Embryonic facial prominence (tissue), 1 donor: Measurements from ENCODE around the gene GNAO1.

Source experiments
- DNase-seq: peaks from one replicate; pipeline ENCODE4 v3.0.0-alpha.2; 2016; ENCODE audit errors: extremely low spot score

GNAO1 gene

DNA sequence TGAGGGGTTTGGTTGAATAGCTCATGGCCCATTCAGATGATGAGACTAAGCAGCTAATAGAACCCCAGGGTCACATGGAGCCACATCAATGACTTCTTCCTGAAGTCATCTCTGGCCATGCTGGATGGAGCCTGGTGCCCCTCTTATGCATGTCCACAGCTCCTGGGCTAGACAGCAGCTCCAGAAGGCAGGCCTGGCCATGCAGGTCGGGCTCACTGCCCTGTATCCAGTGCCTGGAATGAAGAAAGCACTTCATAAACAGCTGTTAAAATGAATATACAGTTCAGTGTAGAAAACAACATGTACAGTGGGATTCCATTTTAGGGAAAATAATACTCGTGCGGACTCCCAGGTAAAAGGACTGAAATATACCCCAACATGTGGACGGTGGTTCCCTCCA, 73.9 kb downstream of the GNAO1 start:
- no peak for DNase-seq

DNA sequence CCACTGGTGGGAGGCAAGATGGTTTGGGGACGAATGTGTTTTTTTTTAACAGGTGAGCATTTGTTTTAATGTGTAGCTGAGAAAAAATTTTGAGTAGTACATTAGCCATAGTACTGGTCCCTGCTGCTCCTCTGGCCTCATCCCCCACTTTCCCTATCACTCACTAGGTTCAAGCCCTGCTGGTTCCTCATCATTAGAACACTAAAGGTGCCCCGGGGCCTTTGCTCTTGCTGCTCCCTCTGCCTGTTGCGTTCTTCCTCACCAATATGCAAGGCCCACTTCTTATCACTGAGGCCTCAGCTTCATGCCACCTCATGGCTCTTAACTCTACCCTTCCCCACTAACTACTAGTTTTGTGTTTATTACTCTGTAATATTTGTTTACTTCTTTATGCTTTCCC, 74.5 kb downstream of the GNAO1 start:
- DNase-seq: no peak

DNA sequence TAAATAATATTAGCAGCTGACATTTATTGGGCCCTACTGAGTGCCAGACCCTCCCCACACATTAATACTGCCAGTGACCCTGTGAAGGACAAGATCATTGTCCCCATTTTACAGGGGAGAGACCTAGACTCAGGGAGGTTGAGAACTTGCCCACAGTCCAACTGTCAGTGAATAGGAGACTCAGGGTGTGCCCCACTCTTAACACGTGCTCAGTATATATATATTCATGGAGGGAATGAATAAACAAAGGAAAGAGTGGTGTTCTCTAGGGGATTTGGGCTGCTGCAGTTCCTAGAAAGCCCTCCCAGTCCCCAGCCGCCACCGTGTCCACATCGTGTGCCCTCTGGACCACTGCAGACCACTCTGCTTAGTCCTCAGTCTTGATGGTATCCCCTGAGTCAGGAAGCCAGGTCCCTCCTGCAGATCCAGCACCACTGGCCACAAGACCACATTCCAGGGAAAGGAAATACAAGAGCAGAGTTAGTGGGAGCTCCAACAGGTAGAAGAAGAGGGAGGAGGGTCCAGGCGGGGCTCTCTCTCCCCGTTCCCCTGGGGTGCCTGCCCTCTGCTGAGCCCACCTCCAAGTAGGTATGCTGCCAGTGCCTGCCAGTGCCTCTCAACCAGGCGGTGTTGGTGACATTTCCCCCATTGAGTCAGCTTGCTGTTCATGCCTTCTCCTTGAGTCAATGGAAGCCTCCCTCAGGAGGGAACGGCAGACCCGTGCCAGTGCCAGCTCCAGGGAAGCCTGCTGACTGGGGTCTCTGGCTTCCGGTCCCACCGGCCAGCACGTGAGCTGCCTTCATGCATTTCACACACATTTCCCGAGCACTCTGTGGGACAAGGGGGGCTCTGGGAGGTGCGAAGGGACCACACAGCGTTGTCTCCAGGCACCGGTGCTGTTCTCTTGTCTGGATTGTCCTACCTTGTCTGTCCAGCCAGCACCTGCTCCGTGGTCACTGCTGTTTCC, 75.6 kb downstream of the GNAO1 start:
- no peak for DNase-seq

DNA sequence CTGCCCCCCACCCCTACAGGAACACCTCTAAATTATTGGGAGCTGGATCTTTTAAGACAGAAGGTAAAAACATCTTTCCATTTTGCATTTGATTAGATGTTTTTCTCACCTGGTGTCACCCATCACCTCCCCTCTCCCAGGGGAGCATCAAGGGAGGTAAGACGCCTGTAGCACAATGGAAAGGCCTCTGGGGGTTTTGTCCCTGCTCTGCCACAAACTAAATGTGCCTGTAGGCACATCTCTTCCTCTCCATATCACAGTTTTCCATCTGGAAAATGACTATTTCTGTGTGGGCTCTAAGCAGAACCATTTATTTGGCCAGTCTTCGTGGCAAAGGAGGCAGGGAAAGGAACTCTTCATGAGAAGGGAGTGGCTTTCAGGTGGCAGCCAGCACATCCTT, 76.6 kb downstream of the GNAO1 start:
- no peak for DNase-seq

GRCh38 chr16:56268799-56269198, 77.5 kb downstream of the GNAO1 start:
- no peak for DNase-seq

GRCh38 chr16:56269281-56269680, 78.0 kb downstream of the GNAO1 start:
- no peak for DNase-seq

DNA sequence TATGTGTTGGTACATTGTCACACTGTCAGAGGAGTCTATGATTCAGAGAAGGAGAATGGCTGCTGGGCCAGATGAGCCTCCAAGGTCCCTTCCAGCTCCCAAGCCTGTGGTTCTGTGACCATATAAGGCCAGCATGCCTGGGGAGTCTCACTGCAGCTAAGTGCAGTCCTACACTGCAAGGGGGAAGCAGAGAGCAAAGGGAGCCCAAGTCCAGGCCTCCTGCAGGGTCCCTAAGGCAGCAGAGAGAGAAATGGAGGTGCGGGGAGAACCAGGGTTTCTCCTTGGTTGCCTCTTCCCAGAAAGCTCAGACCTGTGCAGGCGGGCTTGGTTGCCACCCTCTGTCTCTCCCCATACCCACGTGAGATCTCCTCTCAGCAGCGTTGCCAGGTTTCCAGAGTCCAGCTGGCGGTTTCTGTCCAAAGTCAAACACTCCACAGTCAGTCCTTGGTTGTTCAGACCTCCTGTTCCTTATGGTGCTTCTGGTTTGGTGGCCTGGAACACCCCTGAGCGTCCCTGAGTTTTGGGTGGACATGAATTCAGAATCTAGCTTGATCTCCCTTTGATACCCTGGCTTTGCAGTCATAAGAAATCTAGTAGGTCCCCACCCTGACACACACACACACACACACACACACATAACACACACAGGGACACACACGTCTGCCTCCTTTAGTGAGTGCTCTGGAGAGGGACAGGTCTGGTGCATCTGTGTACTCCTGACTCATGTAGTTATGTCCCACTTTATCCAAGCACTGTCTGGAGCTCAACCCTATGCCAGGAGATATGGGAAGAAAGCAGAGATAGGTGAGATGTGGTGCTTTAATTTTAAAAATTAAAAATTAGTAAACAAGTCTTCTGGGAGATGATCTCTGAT, 78.8 kb downstream of the GNAO1 start:
- DNase-seq: no peak

DNA sequence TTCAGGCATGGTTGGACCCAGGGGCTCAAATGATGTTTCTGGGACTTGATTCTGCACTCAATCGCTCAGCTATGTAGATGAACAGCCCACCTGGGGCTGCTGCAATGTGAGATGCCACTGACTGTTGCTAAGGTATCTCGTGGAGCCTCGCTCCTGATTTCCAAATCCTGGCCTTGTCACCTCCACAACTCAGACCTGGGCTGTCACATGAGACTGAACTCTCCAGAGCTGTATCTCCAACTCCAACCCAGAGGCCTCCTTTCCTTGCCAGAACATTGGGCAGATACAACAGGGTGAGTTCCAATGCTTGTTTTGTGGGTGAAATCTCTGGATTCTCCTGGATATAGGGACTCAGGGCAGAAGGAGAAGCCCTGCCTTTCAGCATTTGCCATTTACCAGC, 79.5 kb downstream of the GNAO1 start:
- no peak for DNase-seq

GRCh38 chr16:56272583-56272894, 81.2 kb downstream of the GNAO1 start:
- no peak for DNase-seq

DNA sequence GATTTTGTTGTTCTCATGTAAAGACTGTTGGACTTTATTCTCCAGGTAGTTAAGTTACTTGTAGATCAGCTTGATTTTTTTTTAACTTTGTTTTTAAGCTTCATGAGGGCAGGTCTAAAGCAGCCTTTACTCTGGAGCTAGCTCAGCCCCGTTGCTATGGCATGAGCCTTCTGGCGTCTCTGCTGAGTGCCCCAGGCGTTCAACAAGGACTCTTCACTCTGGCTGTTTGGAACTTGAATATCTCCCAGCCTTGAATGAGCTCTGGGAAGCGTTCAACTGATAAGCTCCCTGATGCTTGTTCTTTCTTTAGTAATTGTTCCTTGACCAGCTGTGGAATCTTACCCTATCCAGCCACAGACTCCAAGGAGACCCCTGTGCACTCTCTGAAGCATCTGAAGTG, 82.3 kb downstream of the GNAO1 start:
- no peak for DNase-seq

GRCh38 chr16:56274369-56274768, 83.1 kb downstream of the GNAO1 start:
- DNase-seq: no peak

DNA sequence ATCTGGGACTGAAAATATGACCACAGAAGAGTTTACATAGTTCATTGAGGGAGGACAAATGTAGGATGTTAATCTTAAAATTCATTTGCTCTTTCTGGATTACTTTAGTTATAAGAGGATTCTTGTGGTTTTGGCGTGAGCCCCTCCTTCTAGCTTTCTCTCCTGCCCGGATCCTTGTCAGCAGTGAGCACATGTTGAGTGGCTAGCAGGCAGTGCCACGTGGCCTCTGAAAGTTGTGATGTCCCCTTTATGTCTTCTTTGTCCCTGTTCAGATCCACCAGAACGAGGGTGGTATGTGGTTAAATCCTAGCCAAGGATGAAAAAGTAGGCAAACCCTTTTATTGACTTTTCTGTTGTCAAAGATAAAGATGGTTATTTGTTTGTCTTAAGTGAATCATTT, 83.8 kb downstream of the GNAO1 start:
- DNase-seq: no peak

- no peak for DNase-seq
These were observed 84.5 kb downstream of the GNAO1 start for GRCh38 chr16:56275801-56276200.

- DNase-seq: no peak
These were observed 85.8 kb downstream of the GNAO1 start for GRCh38 chr16:56277075-56277474.

DNA sequence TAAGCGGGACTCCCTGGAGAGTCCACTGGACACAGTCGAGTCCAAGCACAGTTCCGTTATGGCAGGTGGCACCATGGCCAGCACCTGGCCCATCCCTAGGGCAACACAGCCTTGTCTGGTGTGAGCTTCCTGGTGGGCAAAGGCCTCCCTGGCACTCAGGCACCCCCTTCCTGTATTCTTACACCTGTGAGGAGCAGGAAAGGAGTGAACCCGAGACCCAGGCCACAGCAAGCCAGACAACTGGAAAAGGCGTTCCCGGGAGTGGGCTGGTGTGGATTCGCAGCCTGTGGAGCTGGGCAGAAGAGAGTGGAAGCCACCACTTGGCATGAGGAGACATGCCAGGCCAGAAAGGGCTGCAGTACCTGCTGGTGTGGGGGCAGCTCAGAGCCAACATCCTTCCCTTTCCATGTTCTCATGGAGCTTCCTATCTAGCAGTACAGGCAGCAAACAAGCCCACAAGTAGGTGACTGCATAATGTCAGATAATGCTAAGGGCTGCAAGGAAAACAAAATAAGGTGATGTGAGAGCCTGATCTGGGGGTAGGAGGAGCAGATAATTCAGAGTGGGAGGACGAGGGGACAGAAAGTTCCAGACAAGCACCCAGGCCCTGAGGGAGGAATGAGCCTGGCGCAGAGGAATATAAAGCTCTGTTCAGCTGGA, 87.0 kb downstream of the GNAO1 start:
- DNase-seq: no peak

GRCh38 chr16:56279132-56279531, 87.8 kb downstream of the GNAO1 start:
- no peak for DNase-seq

- no peak for DNase-seq
These were observed 88.6 kb downstream of the GNAO1 start for GRCh38 chr16:56279914-56280313.

DNA sequence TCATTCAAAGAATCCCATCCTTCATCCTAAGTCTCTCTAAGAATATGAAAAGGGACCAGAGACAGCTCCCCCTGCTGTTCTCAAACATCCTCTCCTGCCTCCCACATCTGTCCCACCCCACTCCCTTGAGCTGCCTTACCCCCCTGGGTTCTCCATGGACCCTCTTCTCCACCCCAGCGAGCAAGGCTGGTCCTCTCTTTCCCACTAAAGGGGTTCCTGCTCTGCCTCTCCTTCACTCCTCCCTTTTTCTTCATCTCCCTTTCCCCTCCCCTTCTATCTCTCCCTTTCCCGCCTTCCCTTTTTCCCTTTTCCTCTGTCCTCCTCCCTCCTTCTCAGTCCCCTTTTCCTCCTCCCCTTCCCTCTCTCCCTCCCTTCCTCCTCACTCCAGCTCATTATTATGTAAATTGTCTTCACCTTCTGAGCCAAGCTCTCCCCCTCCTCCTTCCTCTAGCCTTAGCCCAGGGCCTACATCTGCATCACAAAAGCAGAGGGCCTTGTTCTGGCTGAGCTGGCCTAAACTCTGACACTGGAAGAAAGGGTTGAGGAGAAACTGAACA, 90.0 kb downstream of the GNAO1 start:
- DNase-seq: no peak

DNA sequence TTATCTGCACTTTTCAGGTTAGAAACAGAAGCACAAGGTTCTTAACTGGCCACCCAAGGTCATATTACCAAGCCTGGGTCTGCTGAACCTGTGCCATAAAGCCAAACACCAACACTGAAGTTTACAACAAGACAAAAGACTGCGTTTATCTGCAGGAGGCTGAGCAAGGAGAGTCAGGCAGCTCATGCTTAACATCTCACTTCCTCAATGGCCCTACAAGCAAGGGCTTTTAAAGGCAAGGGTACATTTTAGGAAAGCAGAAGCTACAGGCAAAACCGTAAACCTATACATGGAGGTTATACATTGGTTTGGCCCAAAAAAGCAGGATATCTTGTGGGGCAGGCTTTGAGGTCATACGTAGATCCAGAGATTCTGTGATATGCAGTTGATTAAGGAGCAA, 91.2 kb downstream of the GNAO1 start:
- DNase-seq: no peak

DNA sequence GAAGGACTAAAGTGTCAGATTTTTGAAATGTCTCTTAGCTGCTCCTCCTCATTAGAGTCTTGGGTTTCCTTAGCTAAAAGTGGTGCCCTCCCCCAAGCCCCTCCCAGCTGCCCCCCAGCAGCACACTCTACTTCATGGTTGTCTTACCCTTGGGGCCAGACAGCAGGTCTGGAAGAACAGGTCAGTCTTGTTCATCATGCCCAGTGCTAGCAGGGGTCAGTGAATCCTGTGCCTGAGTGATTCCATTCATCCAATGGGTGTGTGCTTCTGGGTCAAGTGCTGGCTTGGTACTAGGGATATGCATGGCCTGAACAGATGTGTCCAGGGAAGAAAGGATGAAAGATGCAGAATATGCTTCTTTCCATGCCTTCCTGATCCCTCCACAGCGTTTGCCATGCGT, 93.2 kb downstream of the GNAO1 start:
- DNase-seq: no peak

GRCh38 chr16:56286809-56287208, 95.5 kb downstream of the GNAO1 start:
- no peak for DNase-seq

DNA sequence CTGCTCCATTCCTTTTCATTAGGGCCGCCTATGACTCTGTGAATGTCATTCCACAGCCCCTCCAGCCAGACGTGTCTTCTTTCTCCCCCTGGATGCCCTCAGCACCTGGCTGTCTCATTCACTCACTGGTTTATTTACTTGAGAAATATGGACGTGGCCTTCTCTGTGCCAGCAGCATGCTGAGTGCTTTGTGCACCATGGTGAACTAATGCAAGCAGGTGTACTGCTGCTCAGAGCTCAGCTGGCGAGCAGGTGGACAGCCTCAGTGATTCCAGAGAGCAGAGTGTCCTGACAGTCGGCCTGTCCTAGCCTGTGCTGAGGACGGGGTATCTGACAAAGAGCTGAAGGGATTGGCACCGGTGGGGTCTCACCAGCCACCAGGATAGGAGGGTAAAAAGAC, 96.7 kb downstream of the GNAO1 start:
- no peak for DNase-seq
